ENCODE results near the gene RPS6KC1.

DNA sequence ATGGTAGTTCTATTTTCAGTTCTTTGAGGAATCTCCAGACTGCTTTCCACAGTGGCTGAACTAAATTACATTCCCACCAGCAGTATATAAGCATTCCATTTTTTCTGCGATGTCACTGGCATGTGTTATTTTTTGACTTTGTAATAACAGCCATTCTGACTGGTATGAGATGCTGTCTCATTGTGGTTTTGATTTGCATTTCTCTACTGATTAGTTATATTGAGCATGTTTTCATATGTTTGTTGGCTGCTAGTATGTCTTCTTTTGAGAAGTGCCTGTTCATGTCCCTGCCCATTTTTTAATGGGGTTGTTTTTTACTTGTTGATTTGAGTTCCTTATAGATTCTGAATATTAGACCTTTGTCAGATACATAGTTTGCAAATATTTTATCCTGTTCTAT lies 87.9 kb downstream of the RPS6KC1 start:
- TF ChIP-seq, protein P1, sequence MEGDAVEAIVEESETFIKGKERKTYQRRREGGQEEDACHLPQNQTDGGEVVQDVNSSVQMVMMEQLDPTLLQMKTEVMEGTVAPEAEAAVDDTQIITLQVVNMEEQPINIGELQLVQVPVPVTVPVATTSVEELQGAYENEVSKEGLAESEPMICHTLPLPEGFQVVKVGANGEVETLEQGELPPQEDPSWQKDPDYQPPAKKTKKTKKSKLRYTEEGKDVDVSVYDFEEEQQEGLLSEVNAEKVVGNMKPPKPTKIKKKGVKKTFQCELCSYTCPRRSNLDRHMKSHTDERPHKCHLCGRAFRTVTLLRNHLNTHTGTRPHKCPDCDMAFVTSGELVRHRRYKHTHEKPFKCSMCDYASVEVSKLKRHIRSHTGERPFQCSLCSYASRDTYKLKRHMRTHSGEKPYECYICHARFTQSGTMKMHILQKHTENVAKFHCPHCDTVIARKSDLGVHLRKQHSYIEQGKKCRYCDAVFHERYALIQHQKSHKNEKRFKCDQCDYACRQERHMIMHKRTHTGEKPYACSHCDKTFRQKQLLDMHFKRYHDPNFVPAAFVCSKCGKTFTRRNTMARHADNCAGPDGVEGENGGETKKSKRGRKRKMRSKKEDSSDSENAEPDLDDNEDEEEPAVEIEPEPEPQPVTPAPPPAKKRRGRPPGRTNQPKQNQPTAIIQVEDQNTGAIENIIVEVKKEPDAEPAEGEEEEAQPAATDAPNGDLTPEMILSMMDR (conservative IDR thresholded peaks at IDR 0.05): no peak
- no peak for TF ChIP-seq ZFX (IDR thresholded peaks at IDR 0.05)

Measured in C4-2B (cell line).